NCI-H460 (cell line): ENCODE data around the gene TEX2. TPM values are rescaled to one million over a fixed set of nuclear protein-coding genes. Genes with fewer than 3 reads are reported as not detected.
"Not testable (repeated sequence)": the region's sequence is repeated elsewhere in the genome, so short reads cannot be mapped to it uniquely, and the experiment has no call there.

Experiments used
- DNase-seq: peaks from one replicate; pipeline ENCODE4 v3.0.0-alpha.2; 2016; ENCODE audit warnings: low read depth; ENCODE audit errors: extremely low read depth
- total RNA-seq: library from RNA; depleted of rRNA; stranded (reverse); fragments of >200 nt; shearing (Covaris generic); gene quantifications from 2 replicates; pipeline ENCODE4 v1.2.3, GENCODE V29; 2014

The TEX2 gene
- total RNA-seq, 1 experiment from 2014 or later = 13.9 TPM

- DNase-seq = no peak
Observed at GRCh38 chr17:64240741-64241347, 22.2 kb downstream of the TEX2 start.

GRCh38 chr17:64240261-64240740, 22.8 kb downstream of the TEX2 start:
- no peak for DNase-seq

- not testable (repeated sequence) for DNase-seq
Observed at GRCh38 chr17:64238449-64238848, 24.6 kb downstream of the TEX2 start.

GRCh38 chr17:64236827-64237403, 26.1 kb downstream of the TEX2 start:
- DNase-seq = no peak

- DNase-seq = no peak
Observed at GRCh38 chr17:64234961-64235360, 28.1 kb downstream of the TEX2 start.

- DNase-seq = no peak
Observed at GRCh38 chr17:64232466-64233262, 30.4 kb downstream of the TEX2 start.

- DNase-seq = no peak
Observed at GRCh38 chr17:64231567-64232141, 31.4 kb downstream of the TEX2 start.

GRCh38 chr17:64230791-64231408, 32.2 kb downstream of the TEX2 start:
- no peak for DNase-seq

- DNase-seq = no peak
Observed at GRCh38 chr17:64229815-64230728, 33.0 kb downstream of the TEX2 start.

GRCh38 chr17:64226132-64226531, 36.9 kb downstream of the TEX2 start:
- DNase-seq = no peak

GRCh38 chr17:64225410-64225809, 37.6 kb downstream of the TEX2 start:
- no peak for DNase-seq

- no peak for DNase-seq
Observed at GRCh38 chr17:64223931-64224629, 39.0 kb downstream of the TEX2 start.

- DNase-seq = no peak
Observed at GRCh38 chr17:64223283-64223682, 39.8 kb downstream of the TEX2 start.

- DNase-seq = no peak
Observed at GRCh38 chr17:64221679-64222078, 41.4 kb downstream of the TEX2 start.

GRCh38 chr17:64220604-64221003, 42.5 kb downstream of the TEX2 start:
- not testable (repeated sequence) for DNase-seq

GRCh38 chr17:64219571-64219970, 43.5 kb downstream of the TEX2 start:
- DNase-seq = no peak

GRCh38 chr17:64218066-64218465, 45.0 kb downstream of the TEX2 start:
- DNase-seq = no peak

- DNase-seq = no peak
Observed at GRCh38 chr17:64217249-64217691, 45.8 kb downstream of the TEX2 start.
